Measurements from ENCODE around the gene FUNDC1.

Gene FUNDC1

DNA sequence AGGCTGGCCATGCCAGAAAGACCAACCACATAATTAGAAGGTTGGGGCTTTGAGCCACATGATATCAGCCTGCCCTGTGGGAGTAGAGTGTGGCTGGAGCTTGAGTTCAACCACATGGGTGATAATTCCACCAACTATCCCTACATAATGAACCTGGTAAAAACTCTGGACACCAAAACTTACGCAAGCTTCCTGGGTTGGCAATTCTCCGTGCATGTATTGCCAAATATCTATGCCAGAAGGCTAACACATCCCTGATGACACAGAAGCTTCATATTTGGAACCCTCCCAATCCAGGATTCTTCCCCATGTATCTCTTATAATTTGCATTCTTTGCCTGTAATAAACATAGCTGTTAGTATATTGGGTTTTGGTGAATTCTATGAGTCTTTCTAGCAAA, 68.2 kb downstream of the FUNDC1 start:
- no peak for DNase-seq
